SKM-1 treated with dmso at 0.1 percent for 144 hours (cell line): ENCODE results near the gene CUTC.
"Not testable (repeated sequence)": the region's sequence is repeated elsewhere in the genome, so short reads cannot be mapped to it uniquely, and the experiment has no call there.

Source experiments
- DNase-seq: peaks from one replicate; lab custom pipeline; 2025; ENCODE audit not compliant: unreplicated experiment; lab: John Stamatoyannopoulos, UW

CUTC gene

DNA sequence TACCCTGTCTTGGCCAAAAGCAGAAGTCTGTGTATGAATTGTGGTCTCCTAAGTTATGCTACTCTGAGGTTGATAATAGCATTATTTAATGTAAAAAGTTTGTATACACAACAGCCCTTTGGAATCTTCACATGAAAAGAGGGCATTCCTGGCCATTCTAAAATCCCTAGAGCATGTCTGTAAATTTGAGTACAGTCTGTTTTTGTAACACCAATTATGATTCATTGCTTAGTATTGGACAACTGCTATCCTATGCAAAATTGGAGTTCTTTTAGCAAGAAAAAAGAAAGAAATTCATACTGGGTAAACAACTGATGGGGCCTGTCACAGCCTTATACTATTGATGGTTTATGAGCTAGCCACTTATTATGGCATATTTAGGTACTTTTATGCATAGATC lies 10.2 kb downstream of the CUTC start:
- no peak for DNase-seq

DNA sequence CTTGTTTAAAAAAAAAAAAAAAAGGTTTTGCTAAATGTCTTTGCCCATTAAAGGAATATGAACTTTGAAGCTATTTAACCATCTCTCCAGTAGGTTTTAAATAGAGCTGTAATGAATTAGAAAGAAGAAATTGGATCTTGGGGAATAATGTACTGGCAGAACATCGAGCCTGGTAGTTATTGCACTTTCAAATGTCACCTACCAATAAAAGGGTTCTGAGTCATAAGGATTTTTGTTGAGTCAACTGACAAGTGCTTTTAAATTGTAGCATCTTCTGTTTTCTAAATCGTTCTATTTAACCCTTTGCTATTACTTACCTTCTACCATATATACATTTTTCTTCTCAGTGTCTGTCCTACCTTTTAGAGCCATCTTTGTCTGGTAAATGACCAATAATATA lies 10.7 kb downstream of the CUTC start:
- no peak for DNase-seq

DNA sequence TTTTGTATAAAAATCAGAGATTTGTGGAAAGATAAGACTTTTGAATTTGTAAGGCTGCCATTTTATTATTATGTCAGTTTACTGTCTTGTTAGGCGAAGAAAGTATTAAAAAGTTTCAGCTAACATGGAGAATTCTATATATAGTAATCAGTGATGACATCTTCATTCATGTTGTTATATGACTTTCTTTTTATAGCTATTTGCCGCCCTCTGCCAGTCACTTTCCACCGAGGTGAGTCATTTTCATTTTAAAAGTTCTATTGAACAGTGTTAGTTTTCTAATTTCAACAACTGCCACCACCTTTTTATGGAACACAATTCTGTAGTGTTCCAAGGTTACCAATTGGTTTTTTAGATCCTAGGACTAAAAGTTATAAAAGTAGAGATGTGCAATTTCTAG lies 11.8 kb downstream of the CUTC start:
- DNase-seq, result no peak

DNA sequence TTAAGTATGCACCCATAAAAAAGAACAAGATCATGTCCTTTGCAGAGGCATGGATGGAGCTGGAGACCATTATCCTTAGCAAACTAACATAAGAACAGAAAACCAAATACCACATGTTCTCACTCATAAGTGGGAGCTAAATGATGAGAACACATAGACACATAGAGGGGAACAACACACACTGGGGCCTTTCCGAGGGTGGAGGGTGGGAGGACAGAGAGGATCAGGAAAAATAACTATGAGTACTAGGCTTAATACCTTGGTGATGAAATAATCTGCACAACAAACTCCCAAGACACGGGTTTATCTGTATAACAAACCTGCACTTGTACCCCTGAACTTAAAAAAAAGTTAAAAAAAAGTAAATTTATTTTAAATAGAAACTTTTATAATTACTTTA lies 14.1 kb downstream of the CUTC start:
- DNase-seq, result not testable (repeated sequence)

DNA sequence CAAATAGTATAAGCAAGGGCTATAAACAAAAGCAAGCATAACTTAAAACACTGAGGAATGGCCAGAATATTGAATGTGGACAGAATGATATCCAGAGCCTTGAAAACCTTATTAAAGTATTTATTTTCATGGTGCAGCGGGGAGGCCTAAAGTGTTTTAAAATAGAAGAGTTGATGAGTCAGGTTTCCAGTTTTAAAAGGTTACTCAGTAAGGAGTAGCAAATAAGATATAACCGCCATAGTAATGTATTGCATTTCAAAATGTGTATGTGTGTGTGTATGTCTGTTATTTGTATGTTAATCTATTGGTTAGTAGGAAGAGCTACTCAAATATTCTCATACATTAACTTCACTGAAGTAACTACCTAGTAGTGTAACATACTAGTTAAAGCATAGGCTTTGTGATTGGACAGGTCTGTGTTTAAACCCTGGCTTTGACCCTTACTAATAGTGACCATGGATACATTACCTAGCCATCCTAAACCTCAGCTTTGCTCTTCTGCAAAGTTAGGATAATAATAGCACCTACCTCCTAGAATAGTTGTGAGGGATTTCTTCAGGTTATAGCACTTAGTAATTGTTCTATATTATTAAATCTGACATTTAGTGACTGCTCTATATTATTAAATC lies 16.9 kb downstream of the CUTC start:
- no peak for DNase-seq

DNA sequence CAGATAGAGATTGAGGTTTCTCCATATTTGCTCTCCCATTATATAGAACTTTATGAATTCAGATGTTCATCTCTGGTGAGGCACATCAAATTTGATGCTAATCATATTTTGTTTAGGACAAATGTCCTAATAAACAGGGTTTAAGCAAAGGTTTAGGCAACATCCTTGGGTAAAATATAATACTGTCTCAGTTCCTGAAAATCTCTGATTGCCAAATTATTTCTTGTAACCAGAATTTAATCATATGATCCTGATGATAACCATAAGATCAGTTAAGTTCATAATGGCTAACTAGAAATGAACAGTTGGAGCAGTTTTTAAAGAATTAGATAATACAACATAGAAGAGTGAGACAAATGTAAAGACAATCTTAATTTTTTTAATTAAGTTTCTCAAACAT lies 18.6 kb downstream of the CUTC start:
- DNase-seq, result no peak

DNA sequence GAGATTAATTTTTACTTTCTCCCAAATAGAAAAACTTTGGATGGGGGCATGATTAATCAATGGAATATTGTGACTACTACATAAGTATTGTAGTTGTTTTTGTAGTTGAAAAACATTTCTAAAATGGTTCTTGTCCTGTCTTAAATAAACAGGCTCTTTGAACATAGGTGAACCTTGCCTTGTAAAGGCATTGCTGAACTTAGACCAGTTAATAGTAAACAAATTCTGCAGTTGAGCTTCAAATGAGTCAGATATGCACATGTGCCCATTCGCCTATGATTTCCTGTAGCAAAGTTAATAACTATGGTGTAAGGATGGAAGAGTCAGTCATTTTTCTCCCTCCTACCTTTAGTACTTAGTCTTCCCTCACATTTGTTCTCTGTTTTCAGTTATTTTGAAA lies 22.6 kb downstream of the CUTC start:
- DNase-seq, result no peak

DNA sequence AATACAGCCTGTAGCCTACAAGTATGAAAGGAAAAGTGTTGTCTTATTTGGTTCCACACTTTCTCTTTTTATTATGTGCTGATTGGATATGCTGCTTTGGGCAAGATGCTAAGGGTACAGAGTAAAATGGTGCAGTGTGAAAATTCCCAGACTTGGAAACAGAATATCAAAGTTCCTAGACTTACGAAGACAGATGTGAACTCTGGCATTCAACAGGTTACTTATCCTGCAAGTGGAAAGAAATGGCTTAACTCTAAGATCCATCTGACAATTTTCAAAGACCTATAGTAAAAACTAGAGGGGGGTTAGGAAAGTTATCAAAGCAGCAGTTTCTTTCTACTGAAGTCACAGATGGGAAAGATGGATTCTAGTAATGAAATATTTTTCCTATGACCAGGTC lies 24.1 kb downstream of the CUTC start:
- no peak for DNase-seq

DNA sequence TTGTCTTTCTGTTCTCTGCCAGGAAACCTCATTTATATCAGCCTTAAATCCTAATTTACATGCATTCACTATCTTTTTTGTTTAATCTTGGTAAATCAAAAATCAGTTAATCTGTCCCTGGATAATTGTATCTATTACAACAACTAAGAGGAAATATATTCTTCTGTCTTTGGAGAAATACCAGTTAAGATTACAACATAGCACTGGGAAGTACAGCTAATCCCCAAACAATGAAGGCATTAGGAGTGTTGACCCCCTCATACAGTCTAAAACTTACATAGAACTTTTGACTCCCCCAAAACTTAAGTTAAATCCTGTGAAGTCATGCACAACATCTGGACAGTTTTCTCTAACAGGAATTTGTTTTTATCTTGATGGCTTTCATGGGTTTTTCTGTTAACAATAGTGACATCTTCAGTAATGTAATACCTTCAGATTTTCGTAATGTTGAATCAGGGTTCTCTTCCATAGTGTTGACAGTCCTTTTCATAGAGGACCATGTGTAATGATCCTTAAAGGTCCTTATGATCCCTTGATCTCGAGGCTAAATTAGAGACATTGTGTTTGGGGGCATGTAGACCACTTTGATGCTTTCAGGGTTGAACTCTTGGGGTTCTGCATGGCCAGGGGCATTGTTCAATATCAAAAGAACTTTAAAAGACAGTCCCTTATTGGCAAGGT lies 26.3 kb downstream of the CUTC start:
- no peak for DNase-seq

DNA sequence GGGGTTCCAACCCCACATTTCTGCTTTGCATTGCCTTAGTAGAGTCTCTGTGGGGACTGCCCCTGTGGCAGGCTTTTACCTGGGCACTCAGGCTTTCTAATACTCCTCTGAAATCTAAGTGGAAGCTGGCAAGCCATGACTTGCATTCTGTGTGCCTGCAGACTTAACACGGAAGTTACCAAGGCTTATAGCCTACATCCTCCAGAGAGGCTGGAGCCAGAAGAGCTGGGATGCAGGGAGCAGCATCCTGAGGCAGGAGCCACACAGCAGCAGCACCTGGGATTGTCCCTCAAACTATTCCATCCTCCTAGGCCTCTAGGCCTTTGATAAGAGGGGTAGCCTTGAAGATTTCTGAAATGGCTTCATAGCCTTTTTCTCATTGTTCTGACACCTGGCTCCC lies 28.3 kb downstream of the CUTC start:
- DNase-seq, result no peak

DNA sequence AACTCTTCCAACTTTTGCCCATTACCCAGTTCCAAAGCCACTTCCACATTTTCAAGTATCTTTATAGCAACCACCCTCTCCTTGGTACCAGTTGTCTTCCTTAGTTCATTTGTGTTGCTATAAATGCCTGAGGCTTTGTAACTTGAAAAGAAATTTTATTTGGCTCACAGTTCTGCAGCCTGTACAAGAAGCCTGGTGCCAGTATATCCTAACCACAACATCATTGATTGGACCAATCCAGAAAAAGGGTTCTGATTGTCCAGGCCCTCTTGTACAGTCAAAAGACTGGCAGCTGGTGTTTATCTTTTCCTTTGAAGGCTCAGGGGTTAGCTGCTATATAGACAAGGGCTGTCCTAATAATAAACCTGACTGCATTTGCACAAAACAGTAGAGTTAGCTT lies 29.3 kb downstream of the CUTC start:
- DNase-seq, result no peak

DNA sequence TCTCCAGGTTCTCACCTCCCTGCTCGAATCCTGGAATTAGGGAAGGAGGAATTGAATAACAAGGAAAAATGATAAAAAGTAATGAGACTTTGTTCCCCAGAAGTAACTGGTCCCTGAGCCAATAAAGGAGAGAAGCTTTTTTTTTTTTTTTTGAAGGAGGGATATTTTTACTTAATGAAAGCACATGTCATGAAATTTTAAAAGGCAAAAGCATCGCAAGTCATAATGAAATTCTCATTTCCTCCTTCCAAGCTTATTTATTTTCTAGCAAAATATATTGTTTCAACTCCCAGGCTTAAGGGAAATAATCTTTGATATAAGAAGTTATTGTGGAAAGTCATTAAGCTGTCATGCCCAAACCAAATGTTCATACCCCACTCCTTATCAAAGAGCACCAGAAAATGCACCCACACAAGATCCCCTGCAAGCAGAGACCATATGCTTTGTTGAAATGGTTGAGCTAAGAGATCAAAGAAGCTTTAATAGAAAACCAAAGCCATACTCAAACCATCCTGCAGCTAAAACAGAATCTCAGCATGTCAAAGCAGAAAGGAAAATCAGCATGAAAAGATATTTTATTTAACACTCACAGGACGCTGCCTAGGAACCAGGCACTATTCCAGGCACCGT lies 33.8 kb downstream of the CUTC start:
- DNase-seq, result no peak

DNA sequence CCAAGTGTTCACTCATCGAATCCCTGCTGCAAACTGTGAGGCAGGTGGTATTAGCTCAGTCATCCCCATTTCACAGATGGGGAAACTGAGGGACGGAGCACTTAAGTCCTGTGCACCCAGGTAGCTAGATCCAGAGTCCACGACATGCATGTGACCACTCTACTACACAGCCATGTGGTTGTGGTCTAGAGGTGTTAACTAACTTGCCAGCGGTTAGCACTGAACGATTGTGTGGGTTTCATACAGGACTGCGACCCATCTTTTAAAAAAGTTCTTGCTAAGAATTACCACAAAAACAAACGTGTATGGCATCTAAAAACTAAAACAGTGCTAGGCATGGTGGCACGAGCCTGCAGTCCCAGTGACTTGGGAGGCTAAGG lies 34.3 kb downstream of the CUTC start:
- DNase-seq, result no peak

DNA sequence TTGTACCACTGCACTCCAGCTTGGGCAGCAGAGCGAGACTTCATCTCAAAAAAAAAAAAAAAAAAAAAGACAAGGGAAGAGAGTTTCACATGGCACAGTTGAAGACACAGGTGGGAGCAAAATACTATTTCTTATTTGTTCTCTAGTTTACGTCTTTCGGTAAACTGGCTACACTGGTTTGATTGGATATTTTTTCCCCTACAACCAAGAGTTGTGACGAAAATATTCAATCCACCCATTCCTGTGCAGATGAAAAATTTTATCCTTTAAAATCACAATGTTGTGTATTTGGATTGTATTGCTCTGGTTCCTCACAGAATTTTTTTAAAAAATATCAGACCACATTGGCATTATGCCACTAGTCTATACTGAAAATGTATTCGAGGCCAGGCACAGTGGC lies 35.9 kb downstream of the CUTC start:
- no peak for DNase-seq

DNA sequence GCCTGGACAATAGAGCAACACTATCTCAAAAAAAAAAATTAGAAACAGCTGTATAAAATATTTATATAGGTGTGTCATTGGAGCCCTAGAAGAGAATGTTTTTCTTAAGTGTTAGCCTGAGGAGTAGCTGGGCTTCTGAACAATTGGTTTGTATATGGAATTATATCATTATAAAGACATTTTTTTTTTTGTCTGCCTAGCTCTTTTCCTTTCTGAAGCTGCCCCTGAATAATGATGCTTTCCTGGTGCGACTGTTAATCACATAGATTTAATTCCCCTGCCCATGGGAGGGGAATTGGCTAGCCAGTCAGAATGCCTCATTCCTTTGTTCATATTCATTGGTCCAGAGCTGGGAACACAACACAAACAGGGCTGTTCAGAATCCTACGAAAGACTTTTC lies 36.5 kb downstream of the CUTC start:
- no peak for DNase-seq

DNA sequence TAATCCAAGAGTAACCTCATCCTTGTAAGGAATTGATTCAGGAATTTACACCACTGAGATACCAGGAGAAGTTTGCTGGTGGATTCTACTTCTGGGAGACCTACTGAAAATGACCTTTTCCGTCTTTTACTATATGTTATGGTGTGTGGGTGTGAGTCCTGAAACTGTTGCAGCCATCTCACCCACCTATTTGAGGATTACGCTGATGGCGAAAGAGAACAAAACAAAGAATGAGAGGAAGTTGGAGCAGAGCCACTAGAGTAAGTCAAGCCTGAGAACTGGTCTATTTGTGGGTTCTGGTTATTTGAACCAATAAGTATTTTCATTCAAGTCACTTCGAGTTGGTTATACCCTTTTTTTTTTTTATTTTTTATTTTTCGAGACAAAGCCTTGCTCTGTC lies 37.7 kb downstream of the CUTC start:
- no peak for DNase-seq

DNA sequence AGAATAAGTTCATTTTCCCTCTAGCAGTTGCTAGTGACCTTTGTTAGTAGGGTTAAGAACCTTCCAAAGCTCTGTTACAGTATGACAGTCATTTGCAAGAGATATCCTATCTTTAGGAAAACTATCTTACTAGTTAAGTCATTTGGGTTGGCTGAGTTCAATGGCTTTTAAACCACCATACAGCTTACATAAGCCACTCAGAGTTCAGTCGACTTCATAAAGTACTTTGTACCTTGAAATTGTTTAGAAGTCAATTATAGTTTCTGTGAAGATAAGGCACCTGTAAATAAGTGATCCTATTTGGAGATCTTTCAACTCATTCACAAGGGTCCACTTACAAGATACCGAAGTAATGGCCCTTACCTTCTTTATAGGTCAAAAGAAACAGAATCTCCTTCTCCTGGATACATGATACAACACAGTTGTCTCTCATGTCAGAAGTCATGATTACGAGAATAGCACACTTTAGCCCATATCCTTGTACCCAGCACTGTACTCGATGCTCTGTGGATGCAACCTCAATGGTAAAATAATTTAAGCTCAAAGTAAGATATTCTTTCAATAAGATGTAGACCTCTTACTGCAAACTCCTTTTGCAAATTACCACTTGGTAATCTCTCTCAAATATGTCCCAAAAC lies 38.5 kb downstream of the CUTC start:
- no peak for DNase-seq

DNA sequence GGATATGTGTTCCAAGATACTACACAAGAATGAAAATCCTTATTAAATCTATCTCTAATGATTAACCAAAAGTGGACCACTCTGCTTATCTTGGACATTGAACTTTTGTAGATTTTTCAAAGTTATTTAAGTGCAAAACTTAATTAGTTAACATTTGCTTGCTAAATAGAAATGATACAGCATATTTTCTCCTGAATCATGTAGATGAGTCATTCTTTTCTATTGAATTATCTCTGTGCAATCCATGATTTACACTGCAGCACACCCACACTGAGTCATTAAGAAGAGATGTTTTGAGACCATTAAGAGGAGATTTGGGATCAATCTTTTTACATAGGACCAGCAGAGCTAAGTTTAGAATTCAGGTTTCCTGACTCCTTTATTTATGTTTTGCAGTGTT lies 43.8 kb downstream of the CUTC start:
- no peak for DNase-seq

DNA sequence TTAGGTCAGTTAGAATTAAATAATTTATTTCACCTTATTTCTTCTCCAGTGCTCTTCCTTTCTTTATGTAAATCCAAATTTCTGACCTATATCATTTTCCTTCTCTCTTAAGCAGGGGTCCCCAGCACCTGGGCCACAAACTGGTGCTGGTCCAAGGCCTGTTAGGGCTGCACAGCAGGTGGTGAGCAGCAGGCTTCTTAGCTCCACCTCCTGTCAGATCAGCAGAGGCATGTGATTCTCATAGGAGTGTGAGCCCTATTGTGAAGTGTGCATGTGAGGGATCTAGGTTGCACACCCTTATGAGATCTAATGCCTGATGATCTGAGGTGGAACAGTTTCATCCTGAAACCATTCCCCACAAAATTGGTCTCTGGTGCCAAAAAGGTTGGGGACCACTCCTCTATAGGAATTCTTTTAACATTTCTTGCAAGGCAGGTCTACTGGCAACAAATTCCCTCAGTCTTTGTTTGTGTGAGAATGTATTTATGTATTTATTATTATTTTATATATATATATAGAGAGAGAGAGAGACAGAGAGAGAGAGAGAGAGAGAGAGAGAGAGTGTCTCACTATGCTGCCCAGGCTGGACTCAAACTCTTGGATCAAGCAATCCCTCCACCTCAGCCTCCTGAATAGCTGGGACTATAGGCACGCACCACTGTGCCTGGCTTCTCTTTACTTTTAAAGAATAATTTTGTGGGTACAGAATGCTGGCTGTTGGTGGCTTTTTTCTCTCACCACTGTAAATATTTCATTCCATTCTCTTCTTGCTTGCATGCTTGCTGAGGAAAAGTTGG lies 46.1 kb downstream of the CUTC start:
- no peak for DNase-seq

DNA sequence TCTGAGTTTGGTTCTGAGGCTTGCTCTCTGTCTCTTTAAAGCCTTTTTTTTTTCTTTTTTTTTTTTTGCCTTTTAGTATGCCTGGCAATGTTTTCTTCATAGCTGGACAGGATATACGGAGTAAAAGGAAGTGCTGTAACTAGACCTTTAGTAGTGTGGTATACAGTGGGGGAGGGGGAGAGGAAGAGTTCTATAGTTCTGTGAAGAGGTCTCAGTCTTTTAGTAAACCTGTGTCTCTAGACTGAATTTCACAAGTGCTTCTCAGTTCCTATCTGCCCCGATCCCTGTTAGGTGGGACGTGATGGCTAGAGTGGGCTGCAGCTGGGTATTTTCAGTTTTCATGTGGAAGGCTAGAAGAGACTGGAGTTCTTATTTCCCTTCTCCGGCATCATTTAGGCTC lies 47.3 kb downstream of the CUTC start:
- peak; percentile 87 for DNase-seq

DNA sequence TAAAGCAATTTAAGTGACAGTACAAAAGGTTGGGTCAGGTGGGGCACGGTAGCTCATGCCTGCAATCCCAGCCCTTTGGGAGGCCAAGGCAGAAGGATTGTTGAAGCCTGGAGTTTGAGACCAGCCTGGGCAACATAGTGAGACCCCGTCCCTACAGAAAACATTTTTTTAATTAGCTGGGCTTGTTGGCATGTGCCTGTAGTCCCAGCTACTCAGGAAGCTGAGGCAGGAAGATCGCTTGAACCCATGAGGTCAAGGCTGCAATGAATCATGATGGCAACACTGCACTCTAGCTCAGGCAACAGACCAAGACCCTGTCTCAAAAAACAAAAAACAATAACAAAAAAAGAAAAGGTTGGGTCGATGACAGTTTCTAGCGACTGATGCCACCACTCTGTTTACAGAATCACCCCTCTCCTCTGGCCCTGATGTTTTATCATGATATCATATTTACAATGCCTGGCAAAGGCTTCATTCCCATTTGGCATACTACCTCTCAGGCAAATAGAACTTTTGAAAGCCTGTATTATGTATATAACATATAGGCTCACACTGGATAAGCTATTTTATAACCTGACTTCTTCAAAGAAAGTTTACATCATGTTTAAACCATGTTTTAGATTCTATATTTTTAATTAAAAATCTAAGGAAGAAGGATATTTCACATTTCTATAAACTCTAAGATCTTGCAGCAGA lies 49.8 kb downstream of the CUTC start:
- no peak for DNase-seq
